ENCODE results near the gene LCMT1.

The LCMT1 gene

DNA sequence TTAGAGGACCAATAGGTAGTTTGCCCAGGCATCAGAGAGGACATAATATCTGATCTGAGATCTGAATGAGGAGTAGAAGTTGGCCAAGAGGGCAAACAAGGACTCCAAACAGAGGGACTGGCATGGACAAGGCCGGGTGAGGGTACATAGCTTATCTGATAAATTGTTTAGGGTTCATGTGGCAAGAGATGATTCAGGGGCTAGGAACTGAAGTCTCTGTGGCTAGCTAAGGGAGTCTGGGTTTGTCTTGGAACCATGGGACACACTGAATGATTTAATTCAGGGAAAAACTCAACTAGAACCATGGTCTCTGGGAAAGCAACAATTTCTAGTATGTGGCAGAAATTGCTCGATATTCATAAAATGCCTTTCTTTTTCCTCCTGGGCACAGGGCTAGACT is 101.1 kb downstream of the LCMT1 start:
- no peak for DNase-seq (ENCODE audit: low read depth, low spot score)
- CTCF ChIA-PET, result no interaction called here

DNA sequence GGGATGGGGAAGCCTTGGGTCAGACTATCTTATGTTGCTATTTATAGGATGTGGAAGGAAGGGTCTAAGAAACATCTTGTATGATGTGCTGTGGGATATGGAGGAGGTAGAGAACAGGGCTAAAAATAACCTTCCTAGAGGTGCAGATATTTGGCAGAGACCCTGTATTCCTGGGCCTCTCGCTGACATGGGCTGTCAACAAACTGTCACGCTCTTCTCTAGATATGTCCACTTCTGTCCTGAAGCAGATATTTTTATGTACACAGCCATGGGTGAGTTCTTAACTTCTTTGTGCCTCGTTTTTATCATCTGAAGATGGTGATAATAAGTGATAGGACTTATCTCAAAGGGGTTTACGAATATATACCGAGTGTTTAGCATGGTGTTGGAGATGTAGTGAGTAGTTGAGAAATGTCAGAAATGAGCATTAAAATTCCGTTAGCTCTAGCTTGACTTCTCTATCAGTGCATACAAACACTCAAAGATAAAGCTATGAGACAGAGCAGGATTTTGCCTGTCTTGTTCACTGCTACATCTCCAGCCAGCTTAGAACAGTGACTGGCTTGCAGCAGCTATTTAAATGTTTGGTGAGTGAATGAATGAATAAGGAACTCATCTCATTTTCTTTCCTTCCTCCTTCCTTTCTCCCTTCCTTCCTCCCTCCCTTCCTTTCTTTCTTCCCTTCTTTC is 102.3 kb downstream of the LCMT1 start:
- CTCF ChIA-PET, result interaction anchor here (1.4 to 2.6 kb wide), 2 partner anchors 11 to 19 kb away, joined by 4 to 15 read pairs; no protein-coding TSS in a partner anchor
- DNase-seq (ENCODE audit: low read depth, low spot score), result no peak
- no peak overlapping the region for H3K4me3 ChIP-seq (ENCODE audit: low read depth, low read length)
- TF ChIP-seq, protein P1, sequence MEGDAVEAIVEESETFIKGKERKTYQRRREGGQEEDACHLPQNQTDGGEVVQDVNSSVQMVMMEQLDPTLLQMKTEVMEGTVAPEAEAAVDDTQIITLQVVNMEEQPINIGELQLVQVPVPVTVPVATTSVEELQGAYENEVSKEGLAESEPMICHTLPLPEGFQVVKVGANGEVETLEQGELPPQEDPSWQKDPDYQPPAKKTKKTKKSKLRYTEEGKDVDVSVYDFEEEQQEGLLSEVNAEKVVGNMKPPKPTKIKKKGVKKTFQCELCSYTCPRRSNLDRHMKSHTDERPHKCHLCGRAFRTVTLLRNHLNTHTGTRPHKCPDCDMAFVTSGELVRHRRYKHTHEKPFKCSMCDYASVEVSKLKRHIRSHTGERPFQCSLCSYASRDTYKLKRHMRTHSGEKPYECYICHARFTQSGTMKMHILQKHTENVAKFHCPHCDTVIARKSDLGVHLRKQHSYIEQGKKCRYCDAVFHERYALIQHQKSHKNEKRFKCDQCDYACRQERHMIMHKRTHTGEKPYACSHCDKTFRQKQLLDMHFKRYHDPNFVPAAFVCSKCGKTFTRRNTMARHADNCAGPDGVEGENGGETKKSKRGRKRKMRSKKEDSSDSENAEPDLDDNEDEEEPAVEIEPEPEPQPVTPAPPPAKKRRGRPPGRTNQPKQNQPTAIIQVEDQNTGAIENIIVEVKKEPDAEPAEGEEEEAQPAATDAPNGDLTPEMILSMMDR (IDR thresholded peaks at IDR 0.05; ENCODE audit: insufficient read depth, low read length, missing control alignments), result no peak
- POLR2A ChIA-PET, result no interaction called here

More for the DNA sequence above, 101.1 kb downstream of the LCMT1 start:
- H3K4me3 ChIP-seq (ENCODE audit: low read depth, low read length), result no peak overlapping the region
- POLR2A ChIA-PET, result no interaction called here
- TF ChIP-seq, protein P1 (IDR thresholded peaks at IDR 0.05; ENCODE audit: insufficient read depth, low read length, missing control alignments), result no peak

DNA sequence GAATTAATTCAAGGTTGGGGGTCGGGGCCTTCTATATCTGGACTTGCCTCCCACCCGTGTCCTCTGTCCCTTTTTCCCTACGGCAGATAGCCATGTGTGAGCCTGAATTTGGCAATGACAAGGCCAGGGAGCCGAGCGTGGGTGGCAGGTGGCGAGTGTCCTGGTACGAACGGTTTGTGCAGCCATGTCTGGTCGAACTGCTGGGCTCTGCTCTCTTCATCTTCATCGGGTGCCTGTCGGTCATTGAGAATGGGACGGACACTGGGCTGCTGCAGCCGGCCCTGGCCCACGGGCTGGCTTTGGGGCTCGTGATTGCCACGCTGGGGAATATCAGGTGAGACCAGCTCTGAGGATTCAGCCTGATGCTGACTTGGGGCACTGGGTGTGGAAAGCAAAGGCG is 105.6 kb downstream of the LCMT1 start:
- H3K4me3 ChIP-seq (ENCODE audit: low read depth, low read length), result no peak overlapping the region
- no peak for DNase-seq (ENCODE audit: low read depth, low spot score)
- ChIA-PET CTCF (interaction anchor here (1.9 kb wide), 1 partner anchor 9 kb away, joined by 11 read pairs; no protein-coding TSS in a partner anchor), POLR2A (no interaction called here)
- TF ChIP-seq, protein P1 (IDR thresholded peaks at IDR 0.05; ENCODE audit: insufficient read depth, low read length, missing control alignments), result no peak

DNA sequence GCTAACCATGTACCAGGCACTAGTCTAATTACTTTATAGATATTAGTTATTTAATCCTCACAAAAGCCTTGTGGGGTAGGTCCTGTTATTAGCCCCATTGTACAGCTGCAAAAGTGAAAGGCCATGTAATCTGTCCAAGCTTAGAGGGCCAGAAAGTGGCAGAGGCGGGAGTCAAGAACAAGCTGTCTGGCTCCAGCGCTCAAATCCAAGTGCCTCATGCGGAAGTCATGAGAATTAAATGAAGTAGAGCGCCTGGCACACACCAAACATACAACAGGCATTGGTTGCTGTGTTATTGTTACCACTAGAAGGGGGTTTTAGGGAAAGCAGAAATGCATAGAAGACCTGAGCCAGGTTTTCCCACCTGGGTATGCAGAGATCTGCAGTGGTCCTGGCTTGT is 106.4 kb downstream of the LCMT1 start:
- no peak for DNase-seq (ENCODE audit: low read depth, low spot score)
- no peak overlapping the region for H3K4me3 ChIP-seq (ENCODE audit: low read depth, low read length)
- TF ChIP-seq, protein P1 (IDR thresholded peaks at IDR 0.05; ENCODE audit: insufficient read depth, low read length, missing control alignments), result no peak
- CTCF ChIA-PET, result interaction anchor here (0.8 to 1.9 kb wide), 3 partner anchors 8 to 24 kb away, joined by 3 to 11 read pairs (median 3); no protein-coding TSS in a partner anchor
- POLR2A ChIA-PET, result no interaction called here

DNA sequence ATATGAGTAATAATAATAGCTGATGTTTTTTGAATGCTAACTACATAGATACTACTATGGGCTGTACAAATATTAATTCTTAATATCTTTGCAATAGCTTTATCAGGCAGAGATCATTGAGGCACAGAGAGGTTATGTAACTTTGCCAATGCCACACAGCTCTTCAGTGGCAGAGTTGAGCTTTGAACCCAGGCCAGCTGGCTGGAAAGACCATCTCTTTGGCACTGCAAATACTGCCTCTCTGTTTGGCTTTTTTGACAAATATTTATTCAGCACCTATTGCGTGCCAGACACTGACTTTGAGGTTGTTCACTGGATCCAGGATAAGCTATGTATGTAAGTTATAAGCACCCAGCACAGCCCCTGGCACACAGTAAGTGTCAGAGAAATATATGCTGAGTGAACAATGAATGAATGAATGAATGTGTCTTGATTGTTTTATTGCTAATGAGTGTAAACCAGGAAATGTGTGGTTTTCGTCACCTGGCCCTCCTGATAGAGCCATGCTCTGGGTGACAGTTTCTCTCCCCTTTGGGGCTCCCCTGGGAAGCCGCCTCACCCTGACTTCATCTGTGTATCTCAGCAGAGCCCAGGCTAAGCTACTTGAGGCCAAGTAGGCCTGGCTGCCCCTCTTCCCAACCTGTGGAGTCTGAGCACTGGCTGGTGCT is 107.7 kb downstream of the LCMT1 start:
- CTCF ChIA-PET, result interaction anchor here (1.1 to 10.6 kb wide), 4 partner anchors 8 to 91 kb away, joined by 4 to 135 read pairs (median 40); no protein-coding TSS in a partner anchor
- no peak for DNase-seq (ENCODE audit: low read depth, low spot score)
- POLR2A ChIA-PET, result no interaction called here
- H3K4me3 ChIP-seq (ENCODE audit: low read depth, low read length), result no peak overlapping the region
- TF ChIP-seq, protein P1 (IDR thresholded peaks at IDR 0.05; ENCODE audit: insufficient read depth, low read length, missing control alignments), result no peak

DNA sequence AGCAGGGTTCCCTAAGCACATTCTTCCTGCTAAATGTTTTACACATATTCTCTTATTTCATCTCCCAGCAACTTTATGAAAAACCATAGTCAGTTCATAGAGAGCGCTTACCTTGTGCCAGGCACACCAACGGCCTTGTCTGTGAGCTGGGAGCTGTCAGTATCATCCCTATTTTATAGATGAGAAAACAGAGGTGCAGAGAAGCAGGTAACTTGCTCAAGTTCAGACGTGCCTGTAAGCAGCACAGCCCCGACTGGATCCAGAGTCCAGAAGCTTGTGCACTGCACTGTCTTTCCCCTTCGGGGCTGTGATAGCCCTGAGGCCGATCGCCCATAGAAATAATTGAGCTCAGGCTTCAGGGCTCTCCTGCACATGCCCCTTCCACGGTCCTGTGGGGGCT is 111.4 kb downstream of the LCMT1 start:
- no peak overlapping the region for H3K4me3 ChIP-seq (ENCODE audit: low read depth, low read length)
- TF ChIP-seq, protein P1 (IDR thresholded peaks at IDR 0.05; ENCODE audit: insufficient read depth, low read length, missing control alignments), result no peak
- no peak for DNase-seq (ENCODE audit: low read depth, low spot score)
- CTCF ChIA-PET, result interaction anchor here (0.8 to 10.6 kb wide), 9 partner anchors 13 to 407 kb away, joined by 3 to 135 read pairs (median 3); no protein-coding TSS in a partner anchor
- POLR2A ChIA-PET, result interaction anchor here (0.7 kb wide), 1 partner anchor 13 kb away, joined by 5 read pairs; no protein-coding TSS in a partner anchor

Measured in AG04449 (cell line).